ENCODE data around the gene ESRRG.

The ESRRG gene

GRCh38 chr1:216614011-216614934, 109.0 kb downstream of the ESRRG start:
- no peak for ATAC-seq (ENCODE audit: low read depth)
- H3K4me3 ChIP-seq (ENCODE audit: severe bottlenecking): no peak overlapping the region
- H3K9me3 ChIP-seq (ENCODE audit: severe bottlenecking): no peaks in the 10 kb centered on the region
- H3K36me3 ChIP-seq (ENCODE audit: low read depth): no peaks in the 10 kb centered on the region
- no peaks in the 10 kb centered on the region for H3K4me1 ChIP-seq (ENCODE audit: insufficient read depth, poor library complexity, severe bottlenecking)
- TF ChIP-seq, protein P1, sequence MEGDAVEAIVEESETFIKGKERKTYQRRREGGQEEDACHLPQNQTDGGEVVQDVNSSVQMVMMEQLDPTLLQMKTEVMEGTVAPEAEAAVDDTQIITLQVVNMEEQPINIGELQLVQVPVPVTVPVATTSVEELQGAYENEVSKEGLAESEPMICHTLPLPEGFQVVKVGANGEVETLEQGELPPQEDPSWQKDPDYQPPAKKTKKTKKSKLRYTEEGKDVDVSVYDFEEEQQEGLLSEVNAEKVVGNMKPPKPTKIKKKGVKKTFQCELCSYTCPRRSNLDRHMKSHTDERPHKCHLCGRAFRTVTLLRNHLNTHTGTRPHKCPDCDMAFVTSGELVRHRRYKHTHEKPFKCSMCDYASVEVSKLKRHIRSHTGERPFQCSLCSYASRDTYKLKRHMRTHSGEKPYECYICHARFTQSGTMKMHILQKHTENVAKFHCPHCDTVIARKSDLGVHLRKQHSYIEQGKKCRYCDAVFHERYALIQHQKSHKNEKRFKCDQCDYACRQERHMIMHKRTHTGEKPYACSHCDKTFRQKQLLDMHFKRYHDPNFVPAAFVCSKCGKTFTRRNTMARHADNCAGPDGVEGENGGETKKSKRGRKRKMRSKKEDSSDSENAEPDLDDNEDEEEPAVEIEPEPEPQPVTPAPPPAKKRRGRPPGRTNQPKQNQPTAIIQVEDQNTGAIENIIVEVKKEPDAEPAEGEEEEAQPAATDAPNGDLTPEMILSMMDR (IDR thresholded peaks at IDR 0.05; ENCODE audit: poor library complexity, severe bottlenecking): no peak
- no peaks in the 10 kb centered on the region for H3K27me3 ChIP-seq (ENCODE audit: insufficient read depth, poor library complexity, severe bottlenecking)
- H3K27ac ChIP-seq (ENCODE audit: poor library complexity, severe bottlenecking): no peak overlapping the region
- DNase-seq (ENCODE audit: low spot score): no peak

GRCh38 chr1:216612291-216612690, 110.9 kb downstream of the ESRRG start:
- DNase-seq (ENCODE audit: low spot score): no peak
- ATAC-seq (ENCODE audit: low read depth): no peak
- TF ChIP-seq, protein P1 (IDR thresholded peaks at IDR 0.05; ENCODE audit: poor library complexity, severe bottlenecking): no peak
- Histone ChIP-seq H3K9me3 (ENCODE audit: severe bottlenecking) (no peaks in the 10 kb centered on the region), H3K4me3 (ENCODE audit: severe bottlenecking) (no peak overlapping the region), H3K36me3 (ENCODE audit: low read depth) (no peaks in the 10 kb centered on the region), H3K27ac (ENCODE audit: poor library complexity, severe bottlenecking) (no peak overlapping the region), H3K27me3 (ENCODE audit: insufficient read depth, poor library complexity, severe bottlenecking) (no peaks in the 10 kb centered on the region), H3K4me1 (ENCODE audit: insufficient read depth, poor library complexity, severe bottlenecking) (no peaks in the 10 kb centered on the region)

GRCh38 chr1:216607067-216607697, 116.0 kb downstream of the ESRRG start:
- no peak overlapping the region for H3K4me3 ChIP-seq (ENCODE audit: severe bottlenecking)
- H3K27ac ChIP-seq (ENCODE audit: poor library complexity, severe bottlenecking): no peak overlapping the region
- no peaks in the 10 kb centered on the region for H3K27me3 ChIP-seq (ENCODE audit: insufficient read depth, poor library complexity, severe bottlenecking)
- ATAC-seq (ENCODE audit: low read depth): no peak
- TF ChIP-seq, protein P1 (IDR thresholded peaks at IDR 0.05; ENCODE audit: poor library complexity, severe bottlenecking): no peak
- H3K9me3 ChIP-seq (ENCODE audit: severe bottlenecking): no peaks in the 10 kb centered on the region
- H3K36me3 ChIP-seq (ENCODE audit: low read depth): no peaks in the 10 kb centered on the region
- no peak for DNase-seq (ENCODE audit: low spot score)
- no peaks in the 10 kb centered on the region for H3K4me1 ChIP-seq (ENCODE audit: insufficient read depth, poor library complexity, severe bottlenecking)

- Histone ChIP-seq H3K36me3 (ENCODE audit: low read depth) (no peaks in the 10 kb centered on the region), H3K9me3 (ENCODE audit: severe bottlenecking) (no peaks in the 10 kb centered on the region), H3K27me3 (ENCODE audit: insufficient read depth, poor library complexity, severe bottlenecking) (no peaks in the 10 kb centered on the region), H3K4me3 (ENCODE audit: severe bottlenecking) (no peak overlapping the region), H3K4me1 (ENCODE audit: insufficient read depth, poor library complexity, severe bottlenecking) (no peaks in the 10 kb centered on the region), H3K27ac (ENCODE audit: poor library complexity, severe bottlenecking) (no peak overlapping the region)
- DNase-seq (ENCODE audit: low spot score) (no peak), ATAC-seq (ENCODE audit: low read depth) (no peak)
- TF ChIP-seq, protein P1 (IDR thresholded peaks at IDR 0.05; ENCODE audit: poor library complexity, severe bottlenecking): no peak
These were observed 117.1 kb downstream of the ESRRG start for GRCh38 chr1:216606047-216606637.

Data from RWPE2 (cell line).